Measurements from ENCODE around the gene SNAPIN.

SNAPIN gene

GRCh38 chr1:153614189-153614900 is 44.2 kb upstream of the SNAPIN start:
- no peak overlapping the region for H3K4me2 ChIP-seq (ENCODE audit: low read depth, low read length, poor library complexity, severe bottlenecking)
- peaks cover 4% of the 10 kb centered on the region for H3K4me1 ChIP-seq (ENCODE audit: insufficient read depth, low read length, poor library complexity, severe bottlenecking)

GRCh38 chr1:153614906-153615305 is 43.6 kb upstream of the SNAPIN start:
- Histone ChIP-seq H3K9me3 (ENCODE audit: insufficient read depth, low read depth, low read length) (no peaks in the 10 kb centered on the region), H3K36me3 (ENCODE audit: insufficient read depth, low read length) (no peaks in the 10 kb centered on the region), H3K9ac (ENCODE audit: low read depth, low read length, poor library complexity, severe bottlenecking) (no peak overlapping the region), H3K79me2 (ENCODE audit: insufficient read depth, low read length) (no peaks in the 10 kb centered on the region), H3F3A (ENCODE audit: low read depth) (no peaks in the 10 kb centered on the region), H3K4me1 (ENCODE audit: insufficient read depth, low read length, poor library complexity, severe bottlenecking) (peaks cover 4% of the 10 kb centered on the region), H3K4me2 (ENCODE audit: low read depth, low read length, poor library complexity, severe bottlenecking) (no peak overlapping the region), H4K20me1 (ENCODE audit: insufficient read depth, low read length, poor library complexity, severe bottlenecking) (no peaks in the 10 kb centered on the region), H3K27me3 (ENCODE audit: insufficient read depth, low read length, poor library complexity, severe bottlenecking) (no peaks in the 10 kb centered on the region), H3K4me3 (ENCODE audit: low read length, poor library complexity, severe bottlenecking) (no peak overlapping the region), H2AFZ (ENCODE audit: low read length) (no peak overlapping the region), H3K9me2 (replicated peaks; ENCODE audit: low read depth, low read length) (no peaks in the 10 kb centered on the region)
- TF ChIP-seq EZH2phosphoT487 (IDR thresholded peaks at IDR 0.05; ENCODE audit: borderline replicate concordance) (no peak), CTCF (conservative IDR thresholded peaks at IDR 0.05; ENCODE audit: low read length) (no peak)

More at GRCh38 chr1:153614189-153614900, 44.2 kb upstream of the SNAPIN start:
- H3K9me3 ChIP-seq (ENCODE audit: insufficient read depth, low read depth, low read length) = no peaks in the 10 kb centered on the region
- no peaks in the 10 kb centered on the region for H3F3A ChIP-seq (ENCODE audit: low read depth)
- no peak overlapping the region for H3K9ac ChIP-seq (ENCODE audit: low read depth, low read length, poor library complexity, severe bottlenecking)
- H4K20me1 ChIP-seq (ENCODE audit: insufficient read depth, low read length, poor library complexity, severe bottlenecking) = no peaks in the 10 kb centered on the region
- H3K27me3 ChIP-seq (ENCODE audit: insufficient read depth, low read length, poor library complexity, severe bottlenecking) = no peaks in the 10 kb centered on the region
- no peaks in the 10 kb centered on the region for H3K79me2 ChIP-seq (ENCODE audit: insufficient read depth, low read length)
- TF ChIP-seq CTCF (conservative IDR thresholded peaks at IDR 0.05; ENCODE audit: low read length) = no peak
- no peak for TF ChIP-seq EZH2phosphoT487 (IDR thresholded peaks at IDR 0.05; ENCODE audit: borderline replicate concordance)
- H3K9me2 ChIP-seq (replicated peaks; ENCODE audit: low read depth, low read length) = no peaks in the 10 kb centered on the region
- H3K36me3 ChIP-seq (ENCODE audit: insufficient read depth, low read length) = no peaks in the 10 kb centered on the region
- H2AFZ ChIP-seq (ENCODE audit: low read length) = no peak overlapping the region
- H3K4me3 ChIP-seq (ENCODE audit: low read length, poor library complexity, severe bottlenecking) = no peak overlapping the region

DNA sequence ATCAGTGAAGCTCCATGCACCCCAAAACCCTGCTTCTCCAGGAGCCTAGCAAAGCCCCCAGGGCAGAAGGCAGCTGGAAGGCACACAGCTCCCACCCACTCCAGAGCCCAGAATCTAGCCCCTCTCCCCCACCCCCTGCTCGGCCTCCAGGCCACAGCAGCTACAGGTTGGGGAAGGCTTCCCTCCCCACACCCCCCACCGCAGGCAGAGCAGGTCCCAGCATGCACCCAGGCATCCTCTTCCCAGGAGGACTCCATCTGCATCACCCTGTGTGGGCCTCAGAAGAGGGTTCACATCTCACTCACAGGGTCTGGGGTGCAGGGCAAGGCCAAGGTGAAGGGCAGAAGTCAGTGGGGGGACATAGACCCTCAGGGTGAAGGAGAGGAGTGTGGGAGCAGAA is 43.1 kb upstream of the SNAPIN start:
- Histone ChIP-seq H3K9me3 (ENCODE audit: insufficient read depth, low read depth, low read length) (no peaks in the 10 kb centered on the region), H3K4me2 (ENCODE audit: low read depth, low read length, poor library complexity, severe bottlenecking) (no peak overlapping the region), H3K4me1 (ENCODE audit: insufficient read depth, low read length, poor library complexity, severe bottlenecking) (peaks cover 4% of the 10 kb centered on the region), H3K4me3 (ENCODE audit: low read length, poor library complexity, severe bottlenecking) (no peak overlapping the region), H3K36me3 (ENCODE audit: insufficient read depth, low read length) (no peaks in the 10 kb centered on the region), H4K20me1 (ENCODE audit: insufficient read depth, low read length, poor library complexity, severe bottlenecking) (no peaks in the 10 kb centered on the region), H3K79me2 (ENCODE audit: insufficient read depth, low read length) (no peaks in the 10 kb centered on the region), H3K9me2 (replicated peaks; ENCODE audit: low read depth, low read length) (no peaks in the 10 kb centered on the region), H3K27me3 (ENCODE audit: insufficient read depth, low read length, poor library complexity, severe bottlenecking) (no peaks in the 10 kb centered on the region), H3F3A (ENCODE audit: low read depth) (no peaks in the 10 kb centered on the region), H2AFZ (ENCODE audit: low read length) (no peak overlapping the region), H3K9ac (ENCODE audit: low read depth, low read length, poor library complexity, severe bottlenecking) (no peak overlapping the region)
- TF ChIP-seq EZH2phosphoT487 (IDR thresholded peaks at IDR 0.05; ENCODE audit: borderline replicate concordance) = no peak
- no peak for TF ChIP-seq CTCF (conservative IDR thresholded peaks at IDR 0.05; ENCODE audit: low read length)

Measured in Loucy (cell line).